T-helper 1 cell (primary cell): Measurements from ENCODE around the gene CES4A.
A peak's percentile ranks its signal among the peaks of the same experiment; 100 is the strongest.

Experiments
- DNase-seq, 5 donors: peaks; one replicate each; pipeline ENCODE4 v3.0.0-alpha.2; 2012 to 2020

CES4A gene

GRCh38 chr16:67054901-67055300 lies 66.5 kb downstream of the CES4A start:
- no peak for DNase-seq

GRCh38 chr16:67055712-67056487 lies 67.5 kb downstream of the CES4A start:
- peak in 1 of 5 donors; percentile 72 for DNase-seq
